ENCODE data around the gene LYZL6. TPM values are rescaled to one million over a fixed set of nuclear protein-coding genes. Genes with fewer than 3 reads are reported as not detected.

LYZL6 gene
- total and polyA plus RNA-seq, 2 of the 8 experiments (the other 6 are each of a cell fraction or from before 2014, with no cell fraction given) = not detected

GRCh38 chr17:35913609-35914008 lies 29.9 kb downstream of the LYZL6 start:
- Histone ChIP-seq H3K27ac (ENCODE audit: low read depth, low read length) (no peak overlapping the region), H3K23me2 (ENCODE audit: low read depth, low read length) (no peaks in the 10 kb centered on the region), H2BK15ac (ENCODE audit: low read length) (no peak overlapping the region), H3K9me3 (ENCODE audit: insufficient read depth in 2 of 2, low read depth in 1 of 2, low read length in 1 of 2) (peaks cover 30 to 33% of the 10 kb centered on the region in 2 experiments), H3K4me2 (ENCODE audit: insufficient read depth in 1 of 2, low read depth in 2 of 2, low read length in 2 of 2) (no peak overlapping the region), H2BK5ac (ENCODE audit: low read depth, low read length) (no peak overlapping the region), H3K14ac (ENCODE audit: insufficient read length) (no peak overlapping the region), H3K4me3 (ENCODE audit: extremely low read depth in 1 of 4, insufficient read depth in 2 of 4, low read depth in 3 of 4, low read length in 4 of 4) (no peak overlapping the region), H3K23ac (ENCODE audit: insufficient read length) (no peak overlapping the region), H4K91ac (replicated peaks; ENCODE audit: insufficient read length, low read length) (no peak overlapping the region), H3K4ac (replicated peaks; ENCODE audit: insufficient read length, low read depth, low read length) (no peak overlapping the region), H3K36me3 (ENCODE audit: control insufficient read depth in 2 of 4, insufficient read depth in 4 of 4, low read length in 3 of 4) (no peaks in the 10 kb centered on the region; a peak in 3 of 8 replicates), H2AFZ (ENCODE audit: low read length) (no peak overlapping the region), H3K4me1 (replicated peaks in 1 of 4; ENCODE audit: control insufficient read depth in 3 of 4, insufficient read depth in 4 of 4, low read length in 3 of 4) (no peaks in the 10 kb centered on the region), H2AK5ac (ENCODE audit: low read depth, low read length) (no peak overlapping the region), H3K9ac (replicated peaks in 1 of 4; ENCODE audit: extremely low read depth in 1 of 4, low read depth in 3 of 4, low read length in 3 of 4) (no peak overlapping the region), H2BK12ac (ENCODE audit: low read depth, low read length) (no peak overlapping the region), H4K8ac (ENCODE audit: extremely low read depth, insufficient read depth, low read length) (no peak overlapping the region), H4K20me1 (replicated peaks in 1 of 2; ENCODE audit: control insufficient read depth in 1 of 2, insufficient read depth in 2 of 2, low read length in 2 of 2) (no peaks in the 10 kb centered on the region), H3K27me3 (replicated peaks in 1 of 4; ENCODE audit: control insufficient read depth in 3 of 4, extremely low read depth in 1 of 4, insufficient read depth in 3 of 4, low read length in 3 of 4) (no peaks in the 10 kb centered on the region), H3K79me1 (ENCODE audit: low read depth, low read length) (no peaks in the 10 kb centered on the region), H3K79me2 (ENCODE audit: control insufficient read depth in 1 of 2, insufficient read depth in 2 of 2, low read length in 2 of 2) (no peaks in the 10 kb centered on the region; a peak in 1 of 4 replicates), H3K56ac (replicated peaks; ENCODE audit: insufficient read length, low read depth, low read length) (no peak overlapping the region), H2BK20ac (ENCODE audit: low read length) (no peak overlapping the region), H4K5ac (ENCODE audit: insufficient read length, low read depth, low read length) (no peak overlapping the region), H3K18ac (ENCODE audit: extremely low read depth, low read length) (no peak overlapping the region), H2BK120ac (replicated peaks; ENCODE audit: low read depth, low read length) (no peak overlapping the region)
- no peak for TF ChIP-seq CEBPB (IDR thresholded peaks at IDR 0.05; ENCODE audit: low read depth, low read length)
- no peak for TF ChIP-seq POLR2AphosphoS5 (IDR thresholded peaks at IDR 0.05; ENCODE audit: low read depth, low read length)
- no peak for TF ChIP-seq FOSL1 (IDR thresholded peaks at IDR 0.05; ENCODE audit: insufficient read depth, low read depth, low read length)
- no peak for TF ChIP-seq ZNF274 (IDR thresholded peaks at IDR 0.05; ENCODE audit: borderline replicate concordance, extremely low read depth, low read length)
- no peak for TF ChIP-seq GTF2F1 (IDR thresholded peaks at IDR 0.05; ENCODE audit: borderline replicate concordance, low read depth, low read length)
- TF ChIP-seq RXRA (IDR thresholded peaks at IDR 0.05; ENCODE audit: insufficient read depth, low read depth, low read length) = no peak
- TF ChIP-seq CREB1 (IDR thresholded peaks at IDR 0.05) = no peak
- TF ChIP-seq SRF (IDR thresholded peaks at IDR 0.05; ENCODE audit: low read depth, low read length) = no peak
- FAIRE-seq (no peak), DNase-seq (ENCODE audit: low read depth in 1 of 2, low spot score in 2 of 2) (no peak)
- POLR2A ChIA-PET (ENCODE audit: partially characterized antibody) = no interaction called here
- CTCF ChIA-PET (ENCODE audit: partially characterized antibody) = interaction anchor here (0.7 to 1.1 kb wide), 3 partner anchors 16 to 42 kb away, joined by 3 to 4 read pairs (median 3); no protein-coding TSS in a partner anchor
- 84% methylated on average over 4 of the region's 4 CpGs; no CpG with 5 or more reads in 1 of the 2 experiments for WGBS, 2 experiments (ENCODE audit: extremely low coverage in 1 of 2, insufficient coverage in 1 of 2, insufficient read length in 1 of 2, insufficient replicate concordance in 2 of 2, low coverage in 1 of 2, low lambda C conversion rate in 2 of 2, missing lambda C conversion rate in 1 of 2)
